SKM-1 treated with dmso at 0.1 percent for 144 hours (cell line): ENCODE measurements around the gene CATSPERZ.

ENCODE experiments used
- DNase-seq: peaks from one replicate; lab custom pipeline; 2025; ENCODE audit not compliant: unreplicated experiment; lab: John Stamatoyannopoulos, UW

CATSPERZ gene

GRCh38 chr11:64299847-64300648 is at the start of gene CATSPERZ:
Gene CATSPERZ, plus strand, starts transcription at chr11:64300358. Its CDS starts 53 bp downstream, at chr11:64300411.
- DNase-seq = no peak

DNA sequence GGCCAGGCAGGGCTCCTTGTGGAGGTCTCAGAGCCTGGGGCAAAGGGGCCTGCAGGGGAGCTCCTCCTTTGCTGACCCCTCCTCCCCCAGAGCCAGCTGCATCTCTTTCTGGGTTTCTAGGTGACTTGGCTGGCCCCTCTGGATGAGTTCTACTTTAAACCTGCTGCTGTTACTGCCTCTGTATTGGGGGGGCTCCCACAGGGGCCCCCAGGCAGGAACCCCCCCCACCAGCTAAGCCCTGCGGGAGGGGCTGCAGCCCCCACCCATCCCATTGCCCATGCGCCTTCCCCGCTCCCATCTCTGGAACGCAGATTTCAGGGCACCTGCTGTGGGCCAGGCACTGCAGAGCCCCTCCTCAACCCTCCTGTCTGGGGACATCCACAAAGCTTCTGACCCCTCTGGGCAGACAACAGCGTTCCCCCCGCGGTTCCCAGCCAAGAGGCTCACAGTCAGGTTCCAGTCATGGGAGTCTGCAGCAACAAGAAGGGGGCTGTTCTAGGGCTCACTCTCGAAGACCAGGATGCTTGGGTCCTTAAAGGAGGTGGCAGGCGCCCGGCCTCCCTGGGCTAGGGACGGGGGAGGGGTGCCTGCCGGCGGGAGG is 49.6 kb upstream of the CATSPERZ start:
- no peak for DNase-seq

DNA sequence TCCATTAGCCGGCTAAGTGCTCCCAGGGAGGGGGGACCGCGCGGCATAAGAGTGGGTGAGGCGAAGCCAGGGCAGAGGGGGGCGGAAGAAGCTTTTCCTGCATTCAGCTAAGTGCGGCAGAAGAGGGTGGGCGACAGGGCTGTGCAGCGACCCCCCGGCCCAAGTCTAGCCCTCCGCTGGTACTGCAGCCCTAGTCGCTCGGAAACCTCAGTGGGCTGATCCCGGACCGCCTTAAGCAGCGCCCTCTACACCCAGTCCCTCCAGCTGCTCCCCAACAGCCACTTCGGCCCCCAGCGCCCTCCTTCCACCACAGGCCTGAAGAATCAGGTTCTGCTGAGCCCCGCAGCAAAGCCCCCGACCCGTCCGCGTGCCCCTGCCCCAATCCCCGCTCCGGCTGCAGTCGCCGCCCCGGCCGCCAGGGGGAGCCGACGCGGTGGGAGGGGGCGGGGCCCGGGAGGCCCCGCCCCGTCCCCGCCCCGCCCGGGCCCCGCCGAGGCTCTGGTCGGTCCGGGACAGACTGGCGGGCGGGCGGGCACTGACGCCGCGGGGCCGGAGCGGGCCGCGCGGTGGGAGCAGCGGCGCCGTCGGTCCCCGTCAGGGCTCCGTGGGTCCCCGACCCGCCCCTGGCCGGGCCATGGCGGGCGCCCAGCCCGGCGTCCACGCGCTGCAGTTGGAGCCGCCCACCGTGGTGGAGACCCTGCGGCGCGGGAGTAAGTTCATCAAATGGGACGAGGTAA is 49.0 kb upstream of the CATSPERZ start, which contains the start of gene PLCB3:
Gene PLCB3, plus strand, starts transcription at position 515 of the 737 bp plus-strand sequence. Its CDS starts 120 bp downstream, at position 635.
- DNase-seq = peak; percentile 32

DNA sequence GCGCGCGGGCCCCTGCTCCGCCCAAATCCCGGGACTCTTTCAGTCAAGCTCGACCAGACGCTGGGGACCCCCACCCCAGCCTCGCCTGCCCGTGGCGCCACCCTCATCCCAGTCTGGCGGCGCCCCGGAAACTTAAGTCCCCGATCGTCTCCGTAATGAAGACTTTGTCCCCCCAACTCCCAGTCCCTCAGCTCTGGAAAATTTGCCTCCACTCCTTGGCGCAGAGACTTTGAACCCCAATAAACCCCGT is 48.5 kb upstream of the CATSPERZ start:
- DNase-seq = no peak

GRCh38 chr11:64252003-64252872 is 47.9 kb upstream of the CATSPERZ start:
- DNase-seq = no peak

GRCh38 chr11:64253043-64253442 is 47.1 kb upstream of the CATSPERZ start:
- no peak for DNase-seq

- DNase-seq = no peak
Observed at GRCh38 chr11:64253481-64253880, 46.7 kb upstream of the CATSPERZ start.

GRCh38 chr11:64254326-64254725 is 45.8 kb upstream of the CATSPERZ start:
- DNase-seq = no peak

- DNase-seq = no peak
Observed at GRCh38 chr11:64255135-64256128, 44.7 kb upstream of the CATSPERZ start.

- DNase-seq = no peak
Observed at GRCh38 chr11:64256300-64256699, 43.9 kb upstream of the CATSPERZ start.

DNA sequence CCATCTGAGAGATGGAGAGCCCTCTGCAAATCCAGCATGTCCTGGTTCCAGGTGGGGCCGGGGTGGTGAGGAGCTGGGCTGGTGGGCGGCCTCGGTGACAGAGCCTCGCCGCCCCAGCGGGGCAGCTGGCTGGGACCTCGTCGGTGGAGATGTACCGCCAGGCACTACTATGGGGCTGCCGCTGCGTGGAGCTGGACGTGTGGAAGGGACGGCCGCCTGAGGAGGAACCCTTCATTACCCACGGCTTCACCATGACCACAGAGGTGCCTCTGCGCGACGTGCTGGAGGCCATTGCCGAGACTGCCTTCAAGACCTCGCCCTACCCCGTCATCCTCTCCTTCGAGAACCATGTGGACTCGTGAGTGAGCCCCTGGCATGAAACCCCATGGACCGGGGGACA is 41.8 kb upstream of the CATSPERZ start:
- DNase-seq = no peak

DNA sequence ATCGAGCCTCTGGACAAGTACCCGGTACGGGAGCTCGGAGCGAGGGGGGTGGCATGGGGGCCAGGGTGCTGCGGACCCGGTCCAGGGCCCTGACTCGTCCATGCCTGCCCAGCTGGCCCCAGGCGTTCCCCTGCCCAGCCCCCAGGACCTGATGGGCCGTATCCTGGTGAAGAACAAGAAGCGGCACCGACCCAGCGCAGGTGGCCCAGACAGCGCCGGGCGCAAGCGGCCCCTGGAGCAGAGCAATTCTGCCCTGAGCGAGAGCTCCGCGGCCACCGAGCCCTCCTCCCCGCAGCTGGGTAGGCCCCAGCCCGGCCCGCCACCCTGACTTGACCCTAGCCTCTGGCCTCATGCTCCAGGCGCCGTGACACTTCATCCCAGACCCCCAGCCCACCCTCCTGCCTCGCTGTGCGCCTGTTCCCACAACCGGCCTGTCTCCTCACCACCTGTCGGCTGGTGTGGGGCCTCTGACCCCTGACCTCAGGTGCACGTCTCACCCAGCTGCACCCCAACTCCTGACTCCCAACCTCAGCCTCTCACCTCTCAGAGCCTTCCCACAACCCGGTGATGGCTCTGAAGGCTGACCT is 41.1 kb upstream of the CATSPERZ start:
- DNase-seq = no peak

DNA sequence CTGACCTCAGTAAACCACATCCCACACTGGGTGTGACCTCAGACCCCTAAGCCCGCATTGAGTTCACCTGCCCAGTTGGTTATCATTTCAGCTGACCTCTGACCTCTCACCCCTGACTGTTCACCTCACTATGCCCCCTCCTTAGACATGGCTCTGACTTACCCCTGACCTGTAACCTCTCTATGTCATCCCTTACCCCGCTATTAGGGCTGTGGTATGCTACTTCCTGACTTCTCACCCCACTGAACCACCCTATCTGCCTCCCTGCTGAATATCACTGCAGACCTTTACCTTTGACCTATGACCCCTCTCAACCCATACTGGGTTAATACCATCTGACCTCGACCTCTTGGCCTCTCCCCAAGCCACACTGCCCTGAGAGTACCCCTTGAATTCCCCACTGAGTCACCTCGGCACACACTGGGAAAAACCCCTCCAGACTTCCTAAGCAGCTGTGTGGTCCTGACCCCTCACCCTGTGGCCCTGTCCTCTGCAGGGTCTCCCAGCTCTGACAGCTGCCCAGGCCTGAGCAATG is 40.6 kb upstream of the CATSPERZ start:
- no peak for DNase-seq

DNA sequence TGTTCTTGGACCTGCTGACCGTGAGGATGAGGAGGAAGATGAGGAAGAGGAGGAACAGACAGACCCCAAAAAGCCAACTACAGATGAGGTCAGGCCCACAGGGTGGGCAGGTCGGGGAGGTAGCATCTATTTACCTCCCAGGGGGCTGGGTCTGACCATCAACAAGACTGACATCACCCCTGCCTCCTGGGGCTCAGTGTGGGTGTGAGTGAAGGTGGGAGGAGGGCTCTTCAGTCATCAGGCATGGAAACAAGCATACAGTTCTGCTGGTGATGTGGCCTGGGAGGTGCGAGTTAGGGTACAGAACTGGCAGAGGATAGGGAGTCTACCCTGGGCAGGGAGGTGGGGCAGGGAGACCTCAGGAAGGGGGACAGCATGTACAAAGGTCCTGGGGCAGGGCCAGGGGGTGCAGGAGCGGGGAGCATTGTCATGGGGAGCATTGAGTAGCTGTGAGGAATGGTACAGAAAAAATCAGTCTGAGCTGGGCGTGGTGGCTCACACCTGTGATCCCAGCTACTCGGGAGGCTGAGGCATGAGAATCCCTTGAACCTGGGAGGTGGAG is 39.9 kb upstream of the CATSPERZ start:
- no peak for DNase-seq

- no peak for DNase-seq
Observed at GRCh38 chr11:64261556-64262080, 38.5 kb upstream of the CATSPERZ start.

- DNase-seq = no peak
Observed at GRCh38 chr11:64262271-64263002, 37.7 kb upstream of the CATSPERZ start.

DNA sequence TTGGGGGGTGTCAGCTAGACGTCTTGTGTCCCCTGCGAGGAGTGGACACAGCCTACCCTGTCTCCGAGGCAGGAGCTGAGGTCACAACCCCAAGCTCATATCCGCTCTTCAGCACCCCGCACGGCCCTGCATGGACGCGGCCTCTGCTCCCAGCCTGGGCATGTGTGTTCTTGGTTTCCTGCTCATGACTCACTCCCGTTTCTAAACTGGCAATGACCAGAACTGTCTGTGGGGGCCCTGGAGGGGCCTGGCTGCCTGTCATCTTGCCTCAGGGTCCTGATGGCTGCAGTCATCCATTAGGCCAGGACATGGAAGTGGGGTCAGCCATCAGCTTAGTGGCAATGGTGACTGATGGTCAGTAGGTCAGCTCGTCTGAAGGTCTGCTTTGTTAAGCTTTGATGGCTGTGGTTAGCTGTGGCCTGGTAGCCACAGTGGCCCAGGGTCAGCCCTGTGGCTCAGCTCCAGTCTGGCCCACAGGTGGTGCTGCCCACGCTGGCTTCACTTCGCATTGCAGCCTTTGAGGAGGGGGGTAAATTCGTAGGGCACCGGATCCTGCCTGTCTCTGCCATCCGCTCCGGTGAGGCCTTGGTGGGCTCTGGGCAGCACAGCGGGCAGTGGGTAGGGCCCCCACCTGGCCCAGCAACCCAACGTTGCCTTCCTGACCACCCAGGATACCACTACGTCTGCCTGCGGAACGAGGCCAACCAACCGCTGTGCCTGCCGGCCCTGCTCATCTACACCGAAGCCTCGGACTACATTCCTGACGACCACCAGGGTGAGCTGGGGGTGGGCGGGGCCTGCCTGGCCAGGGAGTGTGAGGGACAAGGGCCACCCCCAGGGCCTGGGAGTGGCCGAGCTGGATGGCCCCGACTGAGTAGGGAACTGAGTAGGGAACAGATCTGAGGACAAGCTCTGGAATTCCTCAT is 36.9 kb upstream of the CATSPERZ start:
- DNase-seq = no peak
